SK-N-SH (cell line): ENCODE data around the gene ERN1. TPM values are rescaled to one million over a fixed set of nuclear protein-coding genes. Genes with fewer than 3 reads are reported as not detected.

Source experiments
- CTCF ChIA-PET: fragments of 300-600, 350-600 bp; formaldehyde crosslinking; extraction: SDS; loops from one replicate; lab custom pipeline; 2021; lab: Yijun Ruan, JAX
- POLR2A ChIA-PET: fragments of 350-600 bp; sonication (Branson Sonifier 250); formaldehyde crosslinking; extraction: SDS; loops from one replicate; lab custom pipeline; 2020; ENCODE audit warnings: antibody characterized with exemption, inconsistent platforms; lab: Yijun Ruan, JAX
- DNase-seq: peaks from one replicate; pipeline ENCODE4 v3.0.0; 2012
- H2AFZ ChIP-seq: fragments of 200-600 bp; sonication (generic); 2 replicates; pipeline ENCODE4 v1.8.1; 2016; ENCODE audit warnings: antibody characterized with exemption, mild to moderate bottlenecking, low read depth
- H3F3A ChIP-seq: fragments of 200-600 bp; sonication (generic); replicated peaks from 2 replicates; pipeline ENCODE3; 2016; ENCODE audit warnings: antibody characterized with exemption, mild to moderate bottlenecking; ENCODE audit not compliant: insufficient read depth
- H3K27ac ChIP-seq, 2 experiments: fragments of 200-500 bp in 1 of 2; fragments of 200-600 bp in 1 of 2; sonication (Bioruptor generic) in 1 of 2; sonication (generic), shearing (Covaris generic) in 1 of 2; 2 replicates each; pipeline versions ENCODE4 v1.5.1 to v1.6.1; 2014 to 2016; ENCODE audit warnings: low read depth in 2 of 2, inconsistent platforms in 1 of 2, low read length in 1 of 2, mild to moderate bottlenecking in 1 of 2, mixed read lengths in 1 of 2
- H3K27me3 ChIP-seq: fragments of 200-600 bp; sonication (generic), shearing (Covaris generic); 2 replicates; pipeline ENCODE4 v1.6.1; 2016; ENCODE audit warnings: mixed run types; ENCODE audit not compliant: insufficient read depth
- H3K36me3 ChIP-seq, 2 experiments: fragments of 200-500 bp in 1 of 2; fragments of 200-600 bp in 1 of 2; sonication (Bioruptor generic) in 1 of 2; sonication (generic) in 1 of 2; replicated peaks in 1 of 2; 2 replicates each; pipeline versions ENCODE3 to v1.5.1; 2014 to 2016; ENCODE audit warnings: low read length in 1 of 2, mild to moderate bottlenecking in 1 of 2; ENCODE audit not compliant: insufficient read depth in 2 of 2, control insufficient read depth in 1 of 2
- H3K4me1 ChIP-seq, 2 experiments: fragments of 200-500 bp in 1 of 2; fragments of 200-600 bp in 1 of 2; sonication (Bioruptor generic) in 1 of 2; sonication (generic), shearing (Covaris generic) in 1 of 2; 2 replicates each; pipeline versions ENCODE4 v1.5.1 to v1.6.1; 2014 to 2016; ENCODE audit warnings: low read depth in 1 of 2, low read length in 1 of 2, mixed run types in 1 of 2; ENCODE audit not compliant: insufficient read depth in 2 of 2, control insufficient read depth in 1 of 2
- H3K4me2 ChIP-seq: fragments of 200-600 bp; sonication (generic), shearing (Covaris generic); 2 replicates; pipeline ENCODE4 v1.6.1; 2017; ENCODE audit warnings: mixed run types
- H3K4me3 ChIP-seq, 2 experiments: fragments of 200-500 bp in 1 of 2; fragments of 200-600 bp in 1 of 2; sonication (Bioruptor generic) in 1 of 2; sonication (generic), shearing (Covaris generic) in 1 of 2; 2 replicates each; pipeline versions ENCODE4 v1.5.1 to v1.8.1; 2014 to 2016; ENCODE audit warnings: low read depth in 2 of 2, inconsistent platforms in 1 of 2, low read length in 1 of 2, mild to moderate bottlenecking in 1 of 2, mixed read lengths in 1 of 2, moderate library complexity in 1 of 2
- H3K79me2 ChIP-seq: fragments of 200-600 bp; sonication (generic); 2 replicates; pipeline ENCODE4 v1.8.1; 2017; ENCODE audit warnings: mild to moderate bottlenecking; ENCODE audit not compliant: insufficient read depth
- H3K9ac ChIP-seq: fragments of 200-600 bp; sonication (generic); 2 replicates; pipeline ENCODE4 v1.6.1; 2017; ENCODE audit warnings: mixed run types
- H3K9me2 ChIP-seq: fragments of 200-600 bp; sonication (generic); 2 replicates; pipeline ENCODE4 v1.6.1; 2017; ENCODE audit warnings: mixed run types
- H3K9me3 ChIP-seq: fragments of 200-600 bp; sonication (generic); 2 replicates; pipeline ENCODE4 v1.6.1; 2017; ENCODE audit warnings: mixed run types, mild to moderate bottlenecking, moderate library complexity
- H4K20me1 ChIP-seq: fragments of 200-600 bp; sonication (generic); 2 replicates; pipeline ENCODE4 v1.6.1; 2017; ENCODE audit warnings: mild to moderate bottlenecking, mixed run types; ENCODE audit not compliant: insufficient read depth
- ELF1 ChIP-seq: IDR thresholded peaks from 2 replicates; pipeline ENCODE4 v1.4.0; 2012
- EP300 ChIP-seq, 2 experiments: IDR thresholded peaks; 2 replicates each; pipeline versions ENCODE4 v1.4.0 to v1.6.1; 2012; ENCODE audit warnings: borderline replicate concordance in 1 of 2, low read depth in 1 of 2, low read length in 1 of 2
- GATA2 ChIP-seq: sonication (generic); formaldehyde crosslinking; IDR thresholded peaks from 2 replicates; pipeline ENCODE4 v1.5.0; 2020; ENCODE audit warnings: mild to moderate bottlenecking, missing genetic modification reagents
- IRF3 ChIP-seq: fragments of 150-350 bp; IDR thresholded peaks from 2 replicates; pipeline ENCODE4 v1.6.1; 2016; ENCODE audit warnings: mild to moderate bottlenecking, low read depth, low read length
- NRF1 ChIP-seq: IDR thresholded peaks from 2 replicates; pipeline ENCODE4 v1.6.1; 2012; ENCODE audit warnings: low read depth, mild to moderate bottlenecking, low read length
- REST ChIP-seq: IDR thresholded peaks from 2 replicates; pipeline ENCODE4 v1.6.1; 2012; ENCODE audit warnings: mild to moderate bottlenecking, low read depth, low read length, moderate library complexity
- RFX5 ChIP-seq: IDR thresholded peaks from 2 replicates; pipeline ENCODE4 v1.6.1; 2012; ENCODE audit warnings: mild to moderate bottlenecking, improper control_type of control experiment, low read length
- TAF1 ChIP-seq: IDR thresholded peaks from 2 replicates; pipeline ENCODE4 v1.6.1; 2012; ENCODE audit warnings: low read depth, mild to moderate bottlenecking, low read length, moderate library complexity, borderline replicate concordance
- USF1 ChIP-seq: IDR thresholded peaks from 2 replicates; pipeline ENCODE4 v1.4.0; 2012; ENCODE audit warnings: low read depth, borderline replicate concordance
- USF2 ChIP-seq: fragments of 150-350 bp; IDR thresholded peaks from 2 replicates; pipeline ENCODE4 v1.6.1; 2017; ENCODE audit warnings: antibody characterized with exemption, low read length, low read depth, borderline replicate concordance
- YY1 ChIP-seq: IDR thresholded peaks from 2 replicates; pipeline ENCODE4 v1.4.0; 2012; ENCODE audit warnings: low read depth, mild to moderate bottlenecking
- ZBTB33 ChIP-seq: IDR thresholded peaks from 2 replicates; pipeline ENCODE4 v1.4.0; 2012; ENCODE audit warnings: low read depth, borderline replicate concordance
- WGBS: methylation state at CpG from one replicate; pipeline ENCODE4 v1.1.6; 2017; ENCODE audit warnings: low lambda C conversion rate; 5-methylcytosine and 5-hydroxymethylcytosine counted together
- polyA plus RNA-seq, 3 experiments: library from polyadenylated mRNA; depleted of rRNA; stranded (reverse); fragments of >200 nt; gene quantifications; 2 replicates each; pipeline ENCODE4 v1.2.3, GENCODE V29; 2012

ERN1 gene
- polyA plus RNA-seq, 1 of the 3 experiments (the other 2 are of a cell fraction): 7.3 TPM

- Histone ChIP-seq H3K4me2 (no peak overlapping the region), H3K4me3 (no peak overlapping the region), H3K9ac (no peak overlapping the region), H3K36me3 (peaks cover 23 to 89% of the 10 kb centered on the region in 2 experiments), H4K20me1 (no peaks in the 10 kb centered on the region), H2AFZ (no peak overlapping the region), H3K79me2 (no peaks in the 10 kb centered on the region), H3K27ac (peak overlapping the region in 1 of 2 experiments; percentile 72; a peak in 2 of 4 replicates), H3K9me3 (no peaks in the 10 kb centered on the region), H3K9me2 (no peaks in the 10 kb centered on the region), H3F3A (peaks cover 5% of the 10 kb centered on the region), H3K4me1 (peaks cover 0 to 59% of the 10 kb centered on the region in 2 experiments; a peak in 2 of 4 replicates), H3K27me3 (no peaks in the 10 kb centered on the region)
- WGBS: 88% methylated on average over 10 of the region's 11 CpGs
- ChIA-PET POLR2A (interaction anchor here (0.8 to 2.7 kb wide), 3 partner anchors 10 to 11 kb away, joined by 3 to 9 read pairs (median 7); no protein-coding TSS in a partner anchor), CTCF (interaction anchor here (0.9 to 2.4 kb wide), 6 partner anchors 9 to 130 kb away, joined by 3 to 8 read pairs (median 6); no protein-coding TSS in a partner anchor)
- DNase-seq: no peak
- TF ChIP-seq ELF1: no peak
- no peak for TF ChIP-seq GATA2 (CRISPR knock-in tag)
- TF ChIP-seq YY1: no peak
- no peak for TF ChIP-seq IRF3
- no peak for TF ChIP-seq TAF1
- TF ChIP-seq NRF1: no peak
- no peak for TF ChIP-seq RFX5
Observed at GRCh38 chr17:64155751-64156544, 26.0 kb upstream of the ERN1 start.

- Histone ChIP-seq H3K9me2 (no peaks in the 10 kb centered on the region), H3K36me3 (peaks cover 21 to 89% of the 10 kb centered on the region in 2 experiments)
- TF ChIP-seq USF1 (no peak), EP300 (IDR thresholded peaks at IDR 0.05; ENCODE audit: borderline replicate concordance in 1 of 2, low read depth in 1 of 2, low read length in 1 of 2) (no peak), USF2 (no peak), ZBTB33 (no peak), YY1 (no peak), IRF3 (no peak), REST (no peak)
- TF ChIP-seq, all 33 proteins: peak for 0
- Histone ChIP-seq H3K4me3 (no peak overlapping the region), H3K27me3 (no peaks in the 10 kb centered on the region), H3K9me3 (no peaks in the 10 kb centered on the region), H3K27ac (no peak overlapping the region; a peak in 1 of 4 replicates), H3K9ac (no peak overlapping the region), H2AFZ (no peak overlapping the region), H4K20me1 (no peaks in the 10 kb centered on the region), H3K4me2 (no peak overlapping the region), H3K79me2 (no peaks in the 10 kb centered on the region), H3K4me1 (peaks cover 0 to 51% of the 10 kb centered on the region in 2 experiments; a peak in 2 of 4 replicates), H3F3A (peaks cover 13% of the 10 kb centered on the region)
- CTCF ChIA-PET: interaction anchor here (1.0 to 2.4 kb wide), 6 partner anchors 11 to 137 kb away, joined by 3 to 8 read pairs (median 4); no protein-coding TSS in a partner anchor
- 97% methylated on average over 7 of the region's 7 CpGs for WGBS
- POLR2A ChIA-PET: interaction anchor here (2.7 kb wide), 1 partner anchor 9 kb away, joined by 9 read pairs; no protein-coding TSS in a partner anchor
- no peak for DNase-seq
Observed at GRCh38 chr17:64155129-64155528, 25.2 kb upstream of the ERN1 start.
